Loucy (cell line): ENCODE results near the gene HOXC12.

Experiments
- H2AFZ ChIP-seq: fragments of 200-600 bp; sonication (generic); 2 replicates; pipeline ENCODE4 v1.6.0; 2016; ENCODE audit warnings: antibody characterized with exemption, mild to moderate bottlenecking, low read length, moderate library complexity
- H3F3A ChIP-seq: fragments of 200-600 bp; 2 replicates; pipeline ENCODE4 v1.6.0; 2016; ENCODE audit warnings: antibody characterized with exemption, low read depth, mild to moderate bottlenecking
- H3K27me3 ChIP-seq: fragments of 200-600 bp; sonication (generic); 2 replicates; pipeline ENCODE4 v1.6.1; 2014; ENCODE audit warnings: low read length, mild to moderate bottlenecking; ENCODE audit not compliant: insufficient read depth, poor library complexity, severe bottlenecking
- H3K36me3 ChIP-seq: fragments of 200-600 bp; sonication (generic); 2 replicates; pipeline ENCODE4 v1.6.1; 2016; ENCODE audit warnings: low read length; ENCODE audit not compliant: insufficient read depth
- H3K4me1 ChIP-seq: fragments of 200-600 bp; sonication (generic); 2 replicates; pipeline ENCODE4 v1.5.1; 2014; ENCODE audit warnings: low read length, mild to moderate bottlenecking; ENCODE audit not compliant: insufficient read depth, poor library complexity, severe bottlenecking
- H3K4me2 ChIP-seq: fragments of 200-600 bp; sonication (generic); 2 replicates; pipeline ENCODE4 v1.6.0; 2014; ENCODE audit warnings: antibody characterized with exemption, low read length, low read depth, mild to moderate bottlenecking; ENCODE audit not compliant: poor library complexity, severe bottlenecking
- H3K4me3 ChIP-seq: fragments of 200-600 bp; sonication (generic); 2 replicates; pipeline ENCODE4 v1.5.1; 2014; ENCODE audit warnings: low read length, mild to moderate bottlenecking, mixed read lengths; ENCODE audit not compliant: poor library complexity, severe bottlenecking
- H3K79me2 ChIP-seq: fragments of 200-600 bp; sonication (generic); 2 replicates; pipeline ENCODE4 v1.6.1; 2014; ENCODE audit warnings: low read length; ENCODE audit not compliant: insufficient read depth
- H3K9ac ChIP-seq: fragments of 200-600 bp; sonication (generic); 2 replicates; pipeline ENCODE4 v1.6.0; 2014; ENCODE audit warnings: mild to moderate bottlenecking, low read depth, low read length, moderate library complexity; ENCODE audit not compliant: poor library complexity, severe bottlenecking
- H3K9me2 ChIP-seq: fragments of 200-600 bp; sonication (generic); replicated peaks from 2 replicates; pipeline ENCODE4 v1.6.1; 2016; ENCODE audit warnings: low read depth, low read length, mixed read lengths
- H3K9me3 ChIP-seq: fragments of 200-600 bp; sonication (generic); 2 replicates; pipeline ENCODE4 v1.6.1; 2014; ENCODE audit warnings: mild to moderate bottlenecking, antibody characterized with exemption, low read length, low read depth; ENCODE audit not compliant: insufficient read depth
- H4K20me1 ChIP-seq: fragments of 200-600 bp; sonication (generic); 2 replicates; pipeline ENCODE4 v1.6.0; 2014; ENCODE audit warnings: antibody characterized with exemption, low read length, mild to moderate bottlenecking; ENCODE audit not compliant: insufficient read depth, poor library complexity, severe bottlenecking
- CTCF ChIP-seq: fragments of 200-600 bp; sonication (generic); conservative IDR thresholded peaks from 2 replicates; pipeline ENCODE4 v1.5.1; 2014; ENCODE audit warnings: mild to moderate bottlenecking, antibody characterized with exemption, low read length
- EZH2phosphoT487 ChIP-seq: fragments of 200-600 bp; IDR thresholded peaks from 2 replicates; pipeline ENCODE4 v1.6.1; 2018; ENCODE audit warnings: antibody characterized with exemption, mild to moderate bottlenecking, moderate library complexity, borderline replicate concordance

Gene HOXC12

GRCh38 chr12:53996240-53997203 lies 41.8 kb downstream of the HOXC12 start:
- H3K4me3 ChIP-seq: peak overlapping the region; percentile 82

GRCh38 chr12:53997204-53998109 lies 42.8 kb downstream of the HOXC12 start:
- no peak overlapping the region for H3K4me3 ChIP-seq
- H3K9me3 ChIP-seq: no peaks in the 10 kb centered on the region
- no peaks in the 10 kb centered on the region for H3K36me3 ChIP-seq
- no peak for TF ChIP-seq CTCF
- TF ChIP-seq EZH2phosphoT487: no peak
- H3K4me1 ChIP-seq: peaks cover 38% of the 10 kb centered on the region
- H3K4me2 ChIP-seq: peak overlapping the region; percentile 12
- no peaks in the 10 kb centered on the region for H3F3A ChIP-seq
- H3K9me2 ChIP-seq: no peaks in the 10 kb centered on the region
- H3K79me2 ChIP-seq: peaks cover 47% of the 10 kb centered on the region
- peaks cover 4% of the 10 kb centered on the region for H4K20me1 ChIP-seq
- no peak overlapping the region for H2AFZ ChIP-seq
- H3K27me3 ChIP-seq: no peaks in the 10 kb centered on the region
- peak overlapping the region; percentile 17 for H3K9ac ChIP-seq

More at GRCh38 chr12:53996240-53997203, 41.8 kb downstream of the HOXC12 start:
- H3K9me2 ChIP-seq: no peaks in the 10 kb centered on the region
- H3K36me3 ChIP-seq: no peaks in the 10 kb centered on the region
- TF ChIP-seq CTCF (no peak), EZH2phosphoT487 (no peak)
- peaks cover 47% of the 10 kb centered on the region for H3K79me2 ChIP-seq
- H4K20me1 ChIP-seq: peaks cover 4% of the 10 kb centered on the region
- H3K4me1 ChIP-seq: peaks cover 43% of the 10 kb centered on the region
- H3F3A ChIP-seq: no peaks in the 10 kb centered on the region
- H2AFZ ChIP-seq: peak overlapping the region; percentile 78
- no peaks in the 10 kb centered on the region for H3K27me3 ChIP-seq
- H3K9me3 ChIP-seq: no peaks in the 10 kb centered on the region
- peak overlapping the region; percentile 97 for H3K9ac ChIP-seq
- peak overlapping the region; percentile 84 for H3K4me2 ChIP-seq

- H3K79me2 ChIP-seq: peaks cover 43% of the 10 kb centered on the region
- peak overlapping the region; percentile 12 for H3K4me2 ChIP-seq
- no peaks in the 10 kb centered on the region for H3K9me2 ChIP-seq
- H3K9me3 ChIP-seq: no peaks in the 10 kb centered on the region
- peaks cover 4% of the 10 kb centered on the region for H4K20me1 ChIP-seq
- no peaks in the 10 kb centered on the region for H3K27me3 ChIP-seq
- no peaks in the 10 kb centered on the region for H3K36me3 ChIP-seq
- H2AFZ ChIP-seq: no peak overlapping the region
- H3F3A ChIP-seq: no peaks in the 10 kb centered on the region
- H3K9ac ChIP-seq: peak overlapping the region; percentile 17
- TF ChIP-seq CTCF (no peak), EZH2phosphoT487 (no peak)
- peaks cover 38% of the 10 kb centered on the region for H3K4me1 ChIP-seq
- H3K4me3 ChIP-seq: no peak overlapping the region
Observed at GRCh38 chr12:53998110-53998899, 43.6 kb downstream of the HOXC12 start.
